ENCODE results near the gene FYB1.

Gene FYB1

DNA sequence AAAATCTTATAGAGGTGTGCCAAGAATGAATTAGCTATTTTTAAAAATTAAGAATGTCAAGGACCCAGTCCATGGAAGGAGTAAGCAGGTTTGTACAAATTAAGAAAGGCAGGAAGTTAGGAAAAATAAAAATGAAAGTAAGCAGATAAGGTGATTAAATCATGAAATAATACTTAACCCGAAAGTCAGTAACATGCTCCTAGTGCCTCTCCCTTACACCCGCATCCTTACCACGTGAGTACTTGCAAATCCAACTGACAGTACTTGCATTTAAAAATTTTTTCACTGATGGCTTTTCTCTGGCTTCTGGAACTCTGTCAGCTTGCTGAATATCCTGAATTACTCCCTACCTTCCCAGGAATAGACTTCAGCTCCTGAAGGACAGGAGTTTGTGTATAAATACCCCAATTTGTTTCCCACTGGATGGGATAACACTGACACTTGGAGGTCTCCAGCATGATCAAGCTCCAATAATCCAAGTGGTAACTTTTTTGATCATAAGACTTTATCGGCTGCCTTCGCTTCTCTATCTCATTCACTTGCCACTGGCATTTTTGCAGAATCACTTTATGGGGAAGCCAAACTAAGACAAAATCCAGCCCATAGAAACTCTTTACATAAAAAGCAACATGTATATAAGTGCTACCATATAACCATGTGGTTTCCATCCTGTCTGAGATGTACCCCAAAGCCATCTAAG, 103.6 kb downstream of the FYB1 start:
- TF ChIP-seq, protein P1, sequence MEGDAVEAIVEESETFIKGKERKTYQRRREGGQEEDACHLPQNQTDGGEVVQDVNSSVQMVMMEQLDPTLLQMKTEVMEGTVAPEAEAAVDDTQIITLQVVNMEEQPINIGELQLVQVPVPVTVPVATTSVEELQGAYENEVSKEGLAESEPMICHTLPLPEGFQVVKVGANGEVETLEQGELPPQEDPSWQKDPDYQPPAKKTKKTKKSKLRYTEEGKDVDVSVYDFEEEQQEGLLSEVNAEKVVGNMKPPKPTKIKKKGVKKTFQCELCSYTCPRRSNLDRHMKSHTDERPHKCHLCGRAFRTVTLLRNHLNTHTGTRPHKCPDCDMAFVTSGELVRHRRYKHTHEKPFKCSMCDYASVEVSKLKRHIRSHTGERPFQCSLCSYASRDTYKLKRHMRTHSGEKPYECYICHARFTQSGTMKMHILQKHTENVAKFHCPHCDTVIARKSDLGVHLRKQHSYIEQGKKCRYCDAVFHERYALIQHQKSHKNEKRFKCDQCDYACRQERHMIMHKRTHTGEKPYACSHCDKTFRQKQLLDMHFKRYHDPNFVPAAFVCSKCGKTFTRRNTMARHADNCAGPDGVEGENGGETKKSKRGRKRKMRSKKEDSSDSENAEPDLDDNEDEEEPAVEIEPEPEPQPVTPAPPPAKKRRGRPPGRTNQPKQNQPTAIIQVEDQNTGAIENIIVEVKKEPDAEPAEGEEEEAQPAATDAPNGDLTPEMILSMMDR (IDR thresholded peaks at IDR 0.05; ENCODE audit: low read depth, low read length) = no peak
- no peak overlapping the region for H3K27ac ChIP-seq
- no peak for DNase-seq

DNA sequence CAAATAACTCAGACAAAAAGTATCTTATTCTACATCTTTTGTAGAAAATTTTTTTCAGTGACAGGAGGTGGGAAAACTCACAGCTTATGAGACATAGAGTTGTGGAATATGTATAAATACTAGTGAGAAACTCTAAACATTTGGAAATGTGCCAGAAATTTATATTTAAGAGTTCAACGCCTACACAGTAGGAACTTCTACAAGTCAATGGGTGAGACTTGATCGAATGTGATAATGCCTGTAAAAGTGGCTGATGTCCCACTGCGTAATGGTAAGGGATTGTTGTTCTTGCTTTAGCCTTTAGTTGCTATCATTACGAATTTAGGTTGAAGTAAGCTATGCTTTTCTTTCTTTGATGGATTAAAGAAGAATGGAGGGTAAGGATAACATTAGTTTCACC, 105.2 kb downstream of the FYB1 start:
- TF ChIP-seq, protein P1 (IDR thresholded peaks at IDR 0.05; ENCODE audit: low read depth, low read length) = no peak
- no peak for DNase-seq
- Histone ChIP-seq H3K27ac (no peak overlapping the region), H3K27me3 (ENCODE audit: insufficient read depth, low read depth, severe bottlenecking) (no peaks in the 10 kb centered on the region), H3K9me3 (ENCODE audit: severe bottlenecking) (no peaks in the 10 kb centered on the region), H3K36me3 (no peaks in the 10 kb centered on the region), H3K4me3 (ENCODE audit: low read depth, low read length) (no peak overlapping the region)

More for the DNA sequence above, 103.6 kb downstream of the FYB1 start:
- H3K9me3 ChIP-seq (ENCODE audit: severe bottlenecking) = no peaks in the 10 kb centered on the region
- no peak overlapping the region for H3K4me3 ChIP-seq (ENCODE audit: low read depth, low read length)
- H3K36me3 ChIP-seq = no peaks in the 10 kb centered on the region
- no peaks in the 10 kb centered on the region for H3K27me3 ChIP-seq (ENCODE audit: insufficient read depth, low read depth, severe bottlenecking)

DNA sequence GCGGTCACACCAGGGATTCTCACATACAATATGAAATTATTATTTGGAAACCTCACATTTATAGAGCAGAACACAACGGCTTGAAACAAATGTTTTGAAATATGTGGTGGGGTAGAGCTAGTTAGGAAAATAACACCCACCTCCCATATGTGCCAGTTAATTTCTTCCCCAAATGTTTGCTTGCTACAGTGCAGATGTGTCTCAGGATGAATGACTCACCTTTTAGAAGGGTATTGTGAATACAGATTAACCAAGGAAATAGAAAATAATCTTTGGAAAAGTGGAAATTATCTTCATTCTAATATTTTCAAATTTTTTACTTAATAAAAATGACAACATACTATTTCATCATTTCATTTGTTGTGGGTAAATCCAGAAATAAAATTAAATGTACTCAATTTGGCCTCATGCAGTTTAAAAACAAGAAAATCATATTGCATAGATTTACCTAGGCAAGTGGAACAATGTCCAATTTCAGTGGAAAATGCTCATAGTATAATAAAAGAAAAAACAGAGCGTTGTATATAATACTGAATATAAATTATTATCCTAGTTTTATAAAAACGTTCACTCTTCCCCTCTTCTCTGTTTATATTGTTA, 105.9 kb downstream of the FYB1 start:
- no peaks in the 10 kb centered on the region for H3K36me3 ChIP-seq
- no peak overlapping the region for H3K4me3 ChIP-seq (ENCODE audit: low read depth, low read length)
- no peak overlapping the region for H3K27ac ChIP-seq
- DNase-seq = no peak
- TF ChIP-seq, protein P1 (IDR thresholded peaks at IDR 0.05; ENCODE audit: low read depth, low read length) = no peak
- H3K27me3 ChIP-seq (ENCODE audit: insufficient read depth, low read depth, severe bottlenecking) = no peaks in the 10 kb centered on the region
- H3K9me3 ChIP-seq (ENCODE audit: severe bottlenecking) = no peaks in the 10 kb centered on the region

DNA sequence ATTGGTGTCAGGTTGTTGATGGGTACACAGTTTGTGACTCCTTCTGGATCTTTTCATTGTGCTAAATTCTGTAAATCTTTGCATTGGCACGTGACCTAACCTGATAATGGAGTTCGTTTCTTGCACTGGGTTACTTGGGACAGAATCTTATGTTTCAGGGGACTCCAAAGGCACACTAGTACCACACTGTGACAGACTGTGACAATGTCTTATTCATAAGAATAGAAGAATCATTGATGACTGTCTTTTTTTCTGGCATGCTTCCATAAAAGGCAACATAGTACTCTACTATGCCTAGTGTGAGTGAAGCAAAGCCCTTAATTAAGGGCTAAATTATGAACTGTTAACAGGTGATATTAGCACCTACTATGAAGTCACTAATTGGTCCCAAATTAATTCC, 109.8 kb downstream of the FYB1 start:
- Histone ChIP-seq H3K27me3 (ENCODE audit: insufficient read depth, low read depth, severe bottlenecking) (no peaks in the 10 kb centered on the region), H3K4me3 (ENCODE audit: low read depth, low read length) (no peak overlapping the region), H3K9me3 (ENCODE audit: severe bottlenecking) (no peaks in the 10 kb centered on the region), H3K27ac (no peak overlapping the region), H3K36me3 (no peaks in the 10 kb centered on the region)
- DNase-seq = no peak
- TF ChIP-seq, protein P1 (IDR thresholded peaks at IDR 0.05; ENCODE audit: low read depth, low read length) = no peak

DNA sequence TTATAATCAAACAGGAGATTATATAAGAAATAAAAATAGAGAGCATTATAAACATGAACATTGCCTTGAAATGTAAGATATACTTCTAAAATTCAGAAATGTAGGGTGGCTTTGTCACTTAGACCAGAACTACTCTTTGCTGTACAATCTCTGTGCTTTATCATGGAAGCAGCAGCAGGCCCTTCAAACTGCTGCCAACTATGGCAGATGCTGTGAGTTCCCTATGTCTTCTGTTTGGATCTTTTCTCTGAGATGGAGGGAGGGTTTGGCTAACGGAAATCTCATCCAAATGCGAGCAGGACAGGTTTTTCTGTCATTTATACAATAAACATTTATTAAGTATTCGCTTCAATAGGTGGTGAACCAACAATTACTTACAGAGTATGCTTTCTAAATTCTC, 110.4 kb downstream of the FYB1 start:
- H3K27ac ChIP-seq = no peak overlapping the region
- TF ChIP-seq, protein P1 (IDR thresholded peaks at IDR 0.05; ENCODE audit: low read depth, low read length) = no peak
- H3K9me3 ChIP-seq (ENCODE audit: severe bottlenecking) = no peaks in the 10 kb centered on the region
- H3K36me3 ChIP-seq = no peaks in the 10 kb centered on the region
- H3K4me3 ChIP-seq (ENCODE audit: low read depth, low read length) = no peak overlapping the region
- no peaks in the 10 kb centered on the region for H3K27me3 ChIP-seq (ENCODE audit: insufficient read depth, low read depth, severe bottlenecking)
- DNase-seq = no peak
